ENCODE measurements around the gene DUT.
"Not testable (repeated sequence)": the region's sequence is repeated elsewhere in the genome, so short reads cannot be mapped to it uniquely, and the experiment has no call there.

DUT gene
- 38.3 to 58.3 reads per million in 2 experiments for total RNA-seq

- DNase-seq (ENCODE audit: low read depth), result peak; percentile 75
Observed at GRCh38 chr15:48330855-48331795, at the start of gene DUT. Gene DUT (plus strand): TSS chr15:48331429. CDS start chr15:48331516, 87 bp downstream.

- DNase-seq (ENCODE audit: low read depth), result no peak
Observed at GRCh38 chr15:48281674-48282073, 49.6 kb upstream of the DUT start.

- DNase-seq (ENCODE audit: low read depth), result no peak
Observed at GRCh38 chr15:48282216-48282615, 49.0 kb upstream of the DUT start.

- DNase-seq (ENCODE audit: low read depth), result no peak
Observed at GRCh38 chr15:48283396-48284145, 47.7 kb upstream of the DUT start.

- no peak for DNase-seq (ENCODE audit: low read depth)
Observed at GRCh38 chr15:48285329-48286214, 45.7 kb upstream of the DUT start.

- DNase-seq (ENCODE audit: low read depth), result no peak
Observed at GRCh38 chr15:48289628-48290027, 41.6 kb upstream of the DUT start.

GRCh38 chr15:48292458-48292857 lies 38.8 kb upstream of the DUT start:
- no peak for DNase-seq (ENCODE audit: low read depth)

GRCh38 chr15:48297668-48298067 lies 33.6 kb upstream of the DUT start:
- no peak for DNase-seq (ENCODE audit: low read depth)

GRCh38 chr15:48298914-48299313 lies 32.3 kb upstream of the DUT start:
- no peak for DNase-seq (ENCODE audit: low read depth)

GRCh38 chr15:48300038-48300437 lies 31.2 kb upstream of the DUT start:
- no peak for DNase-seq (ENCODE audit: low read depth)

- no peak for DNase-seq (ENCODE audit: low read depth)
Observed at GRCh38 chr15:48304398-48304797, 26.8 kb upstream of the DUT start.

- no peak for DNase-seq (ENCODE audit: low read depth)
Observed at GRCh38 chr15:48306639-48307038, 24.6 kb upstream of the DUT start.

GRCh38 chr15:48307586-48307985 lies 23.6 kb upstream of the DUT start:
- DNase-seq (ENCODE audit: low read depth), result no peak

GRCh38 chr15:48309740-48310139 lies 21.5 kb upstream of the DUT start:
- no peak for DNase-seq (ENCODE audit: low read depth)

- no peak for DNase-seq (ENCODE audit: low read depth)
Observed at GRCh38 chr15:48313216-48313615, 18.0 kb upstream of the DUT start.

- no peak for DNase-seq (ENCODE audit: low read depth)
Observed at GRCh38 chr15:48315041-48315440, 16.2 kb upstream of the DUT start.

- DNase-seq (ENCODE audit: low read depth), result no peak
Observed at GRCh38 chr15:48317221-48317620, 14.0 kb upstream of the DUT start.

- DNase-seq (ENCODE audit: low read depth), result no peak
Observed at GRCh38 chr15:48318131-48318530, 13.1 kb upstream of the DUT start.

GRCh38 chr15:48323294-48323693 lies 7.9 kb upstream of the DUT start:
- no peak for DNase-seq (ENCODE audit: low read depth)

- DNase-seq (ENCODE audit: low read depth), result no peak
Observed at GRCh38 chr15:48324949-48325348, 6.3 kb upstream of the DUT start.

GRCh38 chr15:48325400-48325799 lies 5.8 kb upstream of the DUT start:
- no peak for DNase-seq (ENCODE audit: low read depth)

GRCh38 chr15:48326180-48326579 lies 5.0 kb upstream of the DUT start:
- DNase-seq (ENCODE audit: low read depth), result not testable (repeated sequence)
